T-helper 17 cell (primary cell): ENCODE results near the gene RTCA. TPM values are rescaled to one million over a fixed set of nuclear protein-coding genes. Genes with fewer than 3 reads are reported as not detected.

Experiments
- total RNA-seq, 4 donors: library from RNA in 2 of 4; stranded (reverse) in 2 of 4; gene quantifications; one replicate each; pipeline ENCODE4 v1.2.3 and lab custom pipeline; 2022 to 2026

RTCA gene
- total RNA-seq, 2 donors from 2014 or later = 43.6 to 44.4 TPM

Other genes with a start within 250 kb of the RTCA start
- 1 to 10 TPM; 1.9 to 2.7 TPM for gene SASS6, start 133.3 kb upstream of the RTCA start, total RNA-seq
- gene TRMT13, start 133.1 kb upstream of the RTCA start, total RNA-seq = 10 to 100 TPM; 10.0 to 10.4 TPM
- 1 to 10 TPM in 1 of 2 donors, under 1 TPM in 1; 0.97 to 2.1 TPM for gene LRRC39, start 88.0 kb upstream of the RTCA start, total RNA-seq
- 1 to 10 TPM; 7.8 to 9.5 TPM for gene DBT, start 16.4 kb upstream of the RTCA start, total RNA-seq
- gene CDC14A, start 86.3 kb downstream of the RTCA start, total RNA-seq = 100 to 1,000 TPM; 186 to 281 TPM